KBM-7 (cell line): ENCODE results near the gene FASN.
A peak's percentile ranks its signal among the peaks of the same experiment; 100 is the strongest.

Experiments
- DNase-seq: peaks from one replicate; pipeline ENCODE4 v3.0.0-alpha.2; 2015
- in situ Hi-C: fragments of 300-500 bp; cut with MboI; formaldehyde crosslinking; loops from 2 replicates; pipeline ENCODE4 v1.14.3; 2020; ENCODE audit warnings: low sequenced_read_pairs, low pct_unique_long_range_greater_than_20kb, mixed read lengths

The FASN gene

DNA sequence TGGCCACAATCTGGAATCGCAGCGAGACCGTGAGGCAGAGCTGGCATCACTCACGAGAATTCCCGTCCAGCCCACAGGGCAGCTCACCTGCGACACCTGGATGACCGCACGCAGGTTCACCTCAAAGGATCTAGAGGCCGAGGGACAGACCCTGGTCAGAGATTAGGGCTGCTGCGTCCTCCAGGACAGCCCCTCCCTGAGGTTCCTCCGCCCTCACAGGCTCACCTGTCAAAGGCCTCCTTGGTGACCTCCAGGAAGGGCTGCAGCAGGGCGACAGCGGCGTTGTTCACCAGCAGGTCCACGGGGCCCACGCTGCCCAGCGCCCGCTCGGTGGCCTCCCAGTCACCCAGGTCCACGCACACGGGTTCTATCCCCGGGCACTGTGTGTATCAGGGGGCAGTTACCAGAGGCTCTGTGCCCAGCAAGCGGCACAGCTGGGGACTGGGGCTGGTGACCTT, 61.4 kb downstream of the FASN start:
- in situ Hi-C loops, result no loop called here
- no peak for DNase-seq

DNA sequence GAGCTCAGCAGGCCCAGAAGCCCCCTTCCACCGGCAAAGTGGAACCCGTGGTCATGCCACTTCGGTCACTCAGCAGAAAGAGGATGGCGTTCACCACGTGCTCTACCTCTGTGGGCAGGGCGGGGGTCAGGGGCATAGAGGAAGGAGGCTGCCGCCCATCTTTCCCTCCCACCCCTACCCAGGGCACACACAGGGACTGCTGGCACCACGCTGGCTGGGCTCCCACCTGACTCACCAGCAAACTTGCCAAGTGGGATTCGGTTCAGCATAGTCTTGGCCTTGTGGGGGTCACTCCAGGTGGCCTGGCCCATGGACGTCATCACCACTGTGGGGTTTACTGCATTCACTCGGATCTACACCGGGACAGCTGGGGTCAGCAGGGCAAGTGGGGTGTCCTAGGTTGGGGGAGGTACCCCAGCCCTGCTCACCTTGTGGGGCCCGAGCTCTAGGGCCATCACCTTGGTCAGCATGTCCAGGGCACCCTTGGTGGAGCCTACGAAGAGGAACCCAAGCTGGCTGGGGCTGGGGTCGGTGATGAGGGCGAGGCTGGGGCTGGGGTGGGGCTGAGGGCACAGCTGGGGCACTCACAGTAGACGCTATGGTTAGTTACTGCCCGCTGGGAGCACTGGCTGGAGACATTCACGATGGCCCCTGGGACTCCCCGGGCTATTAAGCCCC, 61.9 kb downstream of the FASN start:
- in situ Hi-C loops, result no loop called here
- no peak for DNase-seq

DNA sequence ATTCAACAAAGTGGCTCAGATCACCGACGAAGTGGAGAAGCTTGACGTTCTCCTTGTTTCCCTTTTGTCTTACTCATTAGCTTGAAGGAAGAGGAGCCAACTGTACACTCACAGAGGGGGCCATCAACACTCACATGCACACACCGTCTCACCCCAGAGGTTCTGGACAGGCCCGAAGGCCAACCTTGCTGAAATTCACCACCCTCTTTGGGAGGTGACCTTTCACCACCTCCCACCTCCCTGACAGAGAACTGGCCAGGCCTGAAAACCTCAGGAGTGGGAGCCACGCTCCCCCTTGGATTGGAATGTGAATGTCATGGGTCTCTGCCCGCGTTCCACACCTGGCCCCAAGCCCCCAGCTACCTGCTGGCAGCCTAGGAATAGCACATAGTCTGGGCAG, 62.5 kb downstream of the FASN start:
- no peak for DNase-seq
- in situ Hi-C loops, result no loop called here

DNA sequence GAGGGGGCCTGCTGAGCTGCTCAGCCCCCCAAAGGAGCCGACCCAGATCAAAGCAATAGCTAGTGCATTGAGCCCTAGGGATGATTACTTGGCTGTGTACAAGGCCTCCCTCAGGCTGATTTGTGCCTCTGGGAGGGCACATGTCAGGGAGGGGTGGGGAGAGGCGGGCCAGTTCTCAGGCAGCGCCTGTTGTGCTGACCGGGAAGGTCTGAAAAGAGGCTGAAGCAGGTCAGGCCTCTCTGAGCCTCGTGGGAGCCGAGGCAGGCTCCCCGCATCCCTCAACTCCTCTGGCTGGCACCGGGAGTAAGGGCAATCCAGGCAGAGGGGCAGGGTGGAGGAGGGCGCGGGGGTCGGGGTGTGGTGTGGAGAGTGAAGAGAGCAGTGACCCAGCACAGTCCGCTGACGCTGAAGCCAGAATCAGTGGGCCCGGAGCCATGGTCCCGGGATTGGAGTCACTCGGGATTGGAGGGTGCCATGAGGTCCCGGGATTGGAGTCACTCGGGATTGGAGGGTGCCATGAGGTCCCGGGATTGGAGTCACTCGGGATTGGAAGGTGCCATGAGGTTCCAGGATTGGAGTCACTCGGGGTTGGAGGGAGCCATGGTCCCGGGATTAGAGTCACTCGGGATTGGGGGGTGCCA, 63.5 kb downstream of the FASN start:
- DNase-seq, result no peak
- in situ Hi-C loops, result no loop called here

DNA sequence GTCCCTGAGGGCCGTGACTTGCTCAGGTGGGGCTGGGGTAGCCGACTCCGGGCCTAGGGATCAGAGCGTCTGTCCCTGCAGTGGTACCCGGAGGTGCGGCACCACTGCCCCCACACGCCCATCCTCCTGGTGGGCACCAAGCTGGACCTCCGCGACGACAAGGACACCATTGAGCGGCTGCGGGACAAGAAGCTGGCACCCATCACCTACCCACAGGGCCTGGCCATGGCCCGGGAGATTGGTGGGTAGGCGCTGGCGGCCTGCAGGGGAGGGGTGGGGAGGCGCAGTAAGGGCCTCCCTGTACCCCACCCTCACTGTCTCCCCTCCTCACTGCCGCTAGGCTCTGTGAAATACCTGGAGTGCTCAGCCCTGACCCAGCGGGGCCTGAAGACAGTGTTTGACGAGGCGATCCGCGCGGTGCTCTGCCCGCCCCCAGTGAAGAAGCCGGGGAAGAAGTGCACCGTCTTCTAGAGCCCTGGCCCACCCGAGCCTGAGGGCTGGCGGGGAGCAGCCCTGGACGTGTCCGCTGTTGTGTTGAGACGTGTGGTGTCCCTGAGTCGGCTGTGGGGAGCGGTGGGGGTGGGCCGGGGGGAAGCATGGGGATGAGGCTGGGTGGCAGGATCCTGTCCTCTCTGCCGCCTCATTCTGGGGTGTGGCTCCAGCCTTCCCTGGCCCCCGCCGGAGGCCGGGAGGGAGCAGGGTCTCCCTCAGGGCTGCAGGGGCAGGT, 64.5 kb downstream of the FASN start:
- no peak for DNase-seq
- in situ Hi-C loops, result no loop called here

DNA sequence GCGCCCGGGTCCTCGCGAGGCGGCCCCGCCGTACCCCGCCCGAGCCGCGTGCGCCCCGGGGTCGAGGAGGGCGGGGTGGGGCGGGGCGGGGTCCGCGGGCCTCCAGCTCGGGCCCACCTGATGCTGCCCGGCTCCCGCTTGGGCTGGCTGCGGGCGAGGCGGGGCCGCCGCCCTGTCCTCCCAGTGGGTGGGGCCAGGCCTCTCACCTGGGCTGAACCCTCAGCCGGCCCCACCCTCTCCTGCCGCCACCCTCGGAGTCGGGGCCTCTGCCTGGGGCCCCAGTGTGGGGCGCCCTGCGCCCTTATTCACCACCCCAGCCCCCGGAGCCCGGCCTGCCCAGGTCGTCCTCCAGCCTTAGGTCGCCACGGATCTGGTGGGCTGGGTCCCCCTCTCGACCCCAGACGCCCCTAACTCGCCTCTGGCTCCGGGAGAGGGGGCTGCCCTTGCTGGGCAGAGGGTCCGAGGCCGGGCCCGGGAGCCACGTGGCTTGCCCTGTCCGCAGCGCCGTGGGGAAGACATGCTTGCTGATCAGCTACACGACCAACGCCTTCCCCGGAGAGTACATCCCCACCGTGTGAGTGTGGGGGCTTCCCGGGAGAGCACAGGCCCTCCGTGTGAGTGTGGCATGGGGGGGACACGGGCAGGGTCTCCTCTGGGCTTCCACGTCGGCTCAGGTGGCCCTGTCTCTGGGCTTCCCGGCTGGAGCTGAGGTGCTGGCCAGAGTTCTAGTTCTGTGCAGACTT, 66.0 kb downstream of the FASN start:
- in situ Hi-C loops, result no loop called here
- DNase-seq, result peak; percentile 35

DNA sequence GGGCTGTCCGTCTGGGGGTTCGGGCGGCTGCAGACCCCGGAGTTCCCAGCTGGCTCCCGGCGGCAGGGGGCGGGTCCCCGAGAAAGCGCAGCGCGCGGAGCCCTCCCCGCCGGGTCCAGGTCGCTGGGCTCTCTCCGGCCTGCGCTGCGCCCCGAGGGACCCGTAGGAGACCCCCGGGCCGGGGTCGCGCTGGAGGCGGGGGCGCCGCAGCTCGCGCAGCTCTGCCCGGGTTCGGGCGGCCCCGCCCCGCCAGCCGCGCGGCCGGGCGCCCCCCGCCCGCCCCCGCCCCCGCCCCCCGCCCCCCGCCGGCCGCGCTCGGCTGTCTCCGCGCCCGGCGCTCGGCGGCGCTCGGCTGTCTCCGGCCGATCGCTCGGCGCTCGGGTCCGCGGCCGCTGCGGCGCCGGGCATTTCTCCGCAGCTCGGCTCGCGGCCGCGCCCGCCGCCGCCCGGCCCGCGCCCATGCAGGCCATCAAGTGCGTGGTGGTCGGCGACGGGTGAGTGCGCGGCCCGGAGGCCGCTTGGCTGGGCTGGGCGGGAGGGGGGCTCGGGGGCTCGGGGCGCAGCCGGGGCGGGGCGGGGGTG, 66.6 kb downstream of the FASN start, which contains the start of gene RAC3:
Gene RAC3, plus strand, starts transcription at position 376 of the 582 bp plus-strand sequence. Its CDS starts 84 bp downstream, at position 460.
- in situ Hi-C loops, result no loop called here
- DNase-seq, result no peak

DNA sequence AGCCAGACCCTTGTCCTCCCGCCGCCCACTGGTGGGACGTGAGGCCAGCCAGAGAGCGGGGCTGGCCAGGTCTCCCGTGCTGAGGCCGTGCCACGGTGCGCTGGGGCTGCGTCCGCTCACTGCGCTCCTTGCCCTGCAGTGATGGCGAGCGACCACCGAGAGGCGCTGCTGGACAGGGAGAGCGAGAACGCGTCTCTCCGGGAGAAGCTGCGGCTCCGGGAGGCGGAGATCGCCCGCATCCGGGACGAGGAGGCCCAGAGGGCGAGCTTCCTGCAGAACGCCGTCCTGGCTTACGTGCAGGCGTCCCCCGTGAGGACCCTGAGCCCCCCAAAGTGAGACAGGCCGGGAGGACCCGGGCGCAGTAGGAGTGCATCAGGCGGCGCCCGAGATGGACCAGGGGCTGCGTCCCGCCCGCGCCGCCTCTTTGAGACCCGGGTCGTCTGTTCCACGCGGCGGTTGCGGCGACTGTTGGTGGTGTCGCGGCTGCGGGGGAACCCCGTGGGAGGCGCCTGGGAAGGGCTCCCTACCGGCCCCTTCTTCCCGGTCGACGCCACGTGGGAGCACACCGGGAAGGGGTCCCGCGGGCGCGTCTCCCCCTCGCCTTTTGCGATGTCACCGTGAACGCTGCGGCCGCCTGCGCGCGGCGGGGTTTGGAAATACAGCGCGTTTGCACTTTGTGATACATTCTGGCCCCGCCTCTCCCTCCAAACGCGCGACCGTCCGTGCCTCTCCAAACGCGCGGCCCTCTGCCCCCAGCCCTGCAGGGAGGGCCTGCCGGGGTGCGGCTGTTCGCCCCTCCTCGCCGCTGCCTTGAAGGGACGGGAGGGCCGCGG, 67.3 kb downstream of the FASN start:
- peak; percentile 86 for DNase-seq
- in situ Hi-C loops, result no loop called here

DNA sequence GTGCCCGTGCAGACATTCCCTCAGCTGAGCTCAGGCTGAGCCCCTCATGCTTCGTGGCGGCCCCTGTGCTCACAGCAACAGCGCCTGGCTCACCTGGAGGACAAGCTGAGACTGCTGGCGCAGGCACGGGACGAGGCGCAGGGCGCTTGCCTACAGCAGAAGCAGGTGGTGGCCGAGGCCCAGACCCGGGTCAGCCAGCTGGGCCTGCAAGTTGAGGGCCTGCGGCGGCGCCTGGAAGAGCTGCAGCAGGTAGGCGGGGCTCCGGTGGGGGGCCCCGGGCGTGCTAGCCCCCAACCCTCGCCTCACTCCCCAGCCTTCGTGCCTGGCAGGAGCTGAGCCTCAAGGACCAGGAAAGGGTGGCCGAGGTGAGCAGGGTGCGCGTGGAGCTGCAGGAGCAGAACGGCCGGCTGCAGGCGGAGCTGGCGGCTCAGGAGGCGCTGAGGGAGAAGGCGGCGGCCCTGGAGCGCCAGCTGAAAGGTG, 68.0 kb downstream of the FASN start:
- in situ Hi-C loops, result no loop called here
- no peak for DNase-seq

DNA sequence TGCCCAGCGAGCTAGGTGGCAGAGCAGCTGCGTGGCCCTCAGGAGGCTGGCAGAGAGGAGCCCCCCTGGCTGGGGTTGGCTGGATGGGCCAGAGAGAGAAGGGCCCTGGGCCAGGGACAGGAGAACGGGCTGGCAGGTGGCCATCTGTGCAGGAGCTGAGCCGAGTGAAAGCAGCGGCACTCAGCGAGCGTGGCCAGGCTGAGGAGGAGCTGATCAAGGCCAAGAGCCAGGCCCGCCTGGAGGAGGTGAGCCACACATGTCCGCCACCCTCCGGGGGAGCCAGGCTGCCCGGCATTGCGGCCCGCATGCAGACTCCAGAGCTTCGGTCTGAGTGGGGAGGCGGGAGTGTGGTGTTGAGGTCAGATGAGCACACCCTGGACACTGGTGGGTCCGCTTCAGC, 68.6 kb downstream of the FASN start:
- no peak for DNase-seq
- in situ Hi-C loops, result no loop called here

DNA sequence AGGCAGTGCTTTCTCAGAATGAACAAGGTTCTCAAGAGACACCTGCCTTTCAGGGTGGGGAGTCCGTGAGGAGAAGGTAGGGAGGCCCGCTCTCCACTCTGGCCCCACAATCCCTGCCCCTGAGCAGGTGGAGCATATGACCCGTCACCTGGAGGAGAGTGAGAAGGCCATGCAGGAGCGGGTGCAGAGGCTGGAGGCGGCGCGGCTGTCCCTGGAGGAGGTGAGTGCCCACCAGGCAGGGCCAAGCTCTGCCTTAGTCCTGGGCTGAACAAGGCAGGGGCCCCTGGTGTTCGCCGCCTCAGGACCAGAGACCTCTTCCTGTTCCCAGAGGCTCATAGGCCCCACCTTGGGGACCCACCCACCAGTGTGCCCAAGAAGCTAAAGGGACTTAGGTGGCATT, 69.1 kb downstream of the FASN start:
- DNase-seq, result no peak

More for the DNA sequence above, 69.1 kb downstream of the FASN start:
- in situ Hi-C loops, result no loop called here
